Activated CD4-positive, alpha-beta T cell treated with anti-CD3 and anti-CD28 coated beads, Interleukin-2, amount 50 U/mL, for 48 hours (primary cell): ENCODE data around the gene LRRC75B.

ENCODE experiments used
- DNase-seq, 2 experiments: peaks; one replicate each; pipeline ENCODE4 v3.0.0-alpha.2; 2020

Gene LRRC75B

GRCh38 chr22:24584871-24585411 is 7.9 kb downstream of the LRRC75B start:
- no peak for DNase-seq

- no peak for DNase-seq
These were observed 8.6 kb downstream of the LRRC75B start for GRCh38 chr22:24584166-24584790.

GRCh38 chr22:24583221-24584165 is 9.4 kb downstream of the LRRC75B start:
- DNase-seq = no peak

- no peak for DNase-seq
These were observed 10.6 kb downstream of the LRRC75B start for GRCh38 chr22:24582056-24582814.

DNA sequence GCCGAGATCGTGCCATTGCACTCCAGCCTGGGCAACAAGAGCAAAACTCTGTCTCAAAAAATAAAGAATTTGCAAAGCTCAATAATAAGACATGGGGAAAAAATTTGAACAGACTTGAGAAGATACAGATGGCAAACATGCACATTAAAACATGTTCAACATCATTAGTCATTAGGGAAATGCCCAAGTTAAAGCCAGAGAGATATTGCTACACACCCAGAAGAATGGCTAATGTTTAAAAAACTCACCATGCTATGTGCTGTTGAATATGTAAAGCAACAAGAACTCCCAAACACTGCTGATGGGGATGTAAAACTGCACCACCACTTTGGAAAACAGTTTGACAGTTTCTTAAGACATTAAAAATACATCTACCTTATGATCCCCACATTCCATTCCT is 12.6 kb downstream of the LRRC75B start:
- DNase-seq = no peak

DNA sequence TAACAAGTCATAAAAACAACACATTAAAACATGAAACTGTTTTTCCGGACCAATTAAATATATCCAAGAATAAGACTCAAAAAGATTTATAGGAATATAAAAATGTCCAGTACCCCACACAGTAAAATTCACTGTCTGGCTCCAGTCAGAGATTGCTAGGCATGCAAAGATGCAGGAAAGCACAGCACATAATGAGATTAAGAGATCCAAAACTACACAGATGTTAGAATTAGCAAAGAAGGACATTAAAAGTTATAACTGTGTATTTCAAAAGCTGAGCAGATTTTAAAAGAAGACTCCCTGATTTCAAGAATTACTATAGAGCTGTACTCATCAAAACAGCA is 13.6 kb downstream of the LRRC75B start:
- no peak for DNase-seq

- no peak for DNase-seq
These were observed 14.3 kb downstream of the LRRC75B start for GRCh38 chr22:24578355-24579257.

- no peak for DNase-seq
These were observed 16.1 kb downstream of the LRRC75B start for GRCh38 chr22:24576778-24577177.

GRCh38 chr22:24571266-24571665 is 21.6 kb downstream of the LRRC75B start:
- DNase-seq = no peak

DNA sequence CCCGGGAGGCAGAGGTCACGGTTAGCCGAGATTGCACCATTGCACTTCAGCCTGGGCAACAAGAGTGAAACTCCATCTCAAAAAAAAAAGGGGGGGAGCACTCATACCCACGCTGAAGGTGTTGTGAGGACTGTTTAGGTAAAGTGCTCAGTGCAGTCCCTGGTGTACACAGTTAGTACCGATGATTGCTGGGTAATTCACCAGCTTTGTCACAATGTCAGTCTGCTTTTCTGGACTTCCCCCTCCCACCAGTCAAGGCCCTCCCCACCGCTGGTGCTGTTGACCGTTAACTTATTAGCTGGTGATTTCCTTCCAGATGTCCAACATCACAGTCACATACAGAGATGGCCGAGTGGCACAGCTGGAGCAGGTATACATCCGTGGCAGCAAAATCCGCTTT is 25.2 kb downstream of the LRRC75B start:
- DNase-seq = no peak

GRCh38 chr22:24566899-24567511 is 25.9 kb downstream of the LRRC75B start:
- no peak for DNase-seq

DNA sequence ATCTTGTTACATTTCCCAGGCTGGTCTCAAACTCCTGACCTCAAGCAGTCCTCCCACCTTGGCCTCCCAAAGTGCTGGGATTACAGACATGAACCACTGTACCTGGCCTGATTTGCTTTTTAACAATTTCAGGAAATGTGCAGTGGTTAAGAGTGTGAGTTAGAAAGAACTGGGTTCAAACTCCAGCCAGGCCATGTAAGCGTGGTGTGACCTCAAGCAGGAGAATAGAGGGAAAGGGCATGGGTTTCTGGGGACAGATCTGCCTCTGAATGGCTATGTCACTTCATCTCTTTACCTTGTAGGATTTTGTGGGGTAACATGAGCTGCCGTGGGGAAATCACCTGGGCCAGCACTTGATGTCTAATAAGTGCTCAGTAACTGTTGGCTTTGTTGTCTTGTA is 27.8 kb downstream of the LRRC75B start:
- no peak for DNase-seq

DNA sequence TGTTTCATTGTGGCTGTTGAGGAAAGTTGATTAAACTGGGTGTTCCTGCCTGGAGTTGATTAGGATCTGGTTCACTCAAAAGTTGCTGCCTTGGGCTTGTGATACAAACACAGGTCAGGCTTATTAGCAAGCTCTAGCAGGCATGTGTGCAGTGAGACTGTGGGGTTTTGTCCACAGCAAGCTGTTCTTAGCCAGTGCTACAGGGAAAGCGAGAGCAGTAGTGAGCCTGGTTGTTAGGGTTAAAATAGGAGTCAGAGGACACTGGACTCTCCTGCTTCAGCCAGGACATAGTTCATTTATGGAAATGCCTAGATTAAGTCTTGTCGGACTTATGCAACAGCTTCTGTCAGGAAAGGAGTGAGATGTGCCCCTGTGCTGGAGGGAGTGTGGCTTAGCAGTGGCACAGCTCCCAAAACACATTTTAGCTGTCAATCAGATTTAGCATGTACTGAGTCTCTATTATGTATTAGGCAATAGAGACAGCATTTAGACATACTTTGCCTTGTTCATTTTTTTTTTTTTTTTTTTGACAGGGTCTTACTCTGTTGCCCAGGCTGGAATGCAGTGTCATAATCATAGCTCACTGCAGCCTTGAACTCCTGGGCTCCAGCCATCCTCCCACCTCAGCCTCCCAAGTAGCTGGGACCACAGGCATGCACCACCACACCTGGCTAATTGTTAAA is 28.4 kb downstream of the LRRC75B start:
- DNase-seq = no peak

DNA sequence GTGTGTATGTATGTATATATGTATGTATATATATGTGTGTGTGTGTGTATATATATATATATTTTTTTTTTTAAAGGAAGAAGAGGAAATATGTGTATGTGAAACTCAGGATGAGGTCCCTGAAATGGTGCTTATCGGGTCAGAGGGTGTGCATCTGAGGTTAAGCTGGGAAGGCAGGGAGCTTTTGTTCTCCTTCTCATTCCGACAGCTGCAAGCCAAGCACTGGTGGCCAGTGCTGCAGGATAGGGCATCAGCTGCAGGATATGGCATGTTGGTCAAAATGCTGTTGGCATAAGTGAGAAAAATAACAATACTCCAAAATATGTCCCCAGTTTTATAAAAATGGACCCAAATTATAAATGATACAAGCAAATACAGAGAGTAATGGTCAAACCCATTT is 29.6 kb downstream of the LRRC75B start:
- no peak for DNase-seq

DNA sequence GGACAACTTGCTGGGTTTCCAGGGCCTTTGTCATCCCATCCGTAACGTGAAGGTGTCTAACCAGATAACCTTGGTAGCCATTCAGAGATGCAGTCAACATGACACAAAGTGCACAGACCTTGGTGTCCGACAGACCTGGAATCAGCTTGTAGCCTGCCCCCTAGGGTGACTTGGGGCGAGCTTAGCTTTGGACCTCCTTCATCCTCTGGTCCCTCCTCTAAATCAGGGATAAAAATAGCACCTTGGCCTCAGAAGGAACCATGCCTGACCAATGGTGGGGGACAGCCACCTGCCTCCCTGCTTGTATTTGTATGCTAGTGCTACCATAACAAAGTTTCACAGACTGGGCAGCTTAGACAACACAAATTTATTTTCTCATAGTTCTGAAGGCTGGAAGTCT is 33.4 kb downstream of the LRRC75B start:
- DNase-seq = no peak

GRCh38 chr22:24555165-24556039 is 37.5 kb downstream of the LRRC75B start, which contains the start of gene SNRPD3:
Gene SNRPD3 (plus strand): TSS chr22:24555999. CDS start chr22:24557675, 1,676 bp downstream.
- peak; percentile 100 for DNase-seq

GRCh38 chr22:24554313-24555164 is 38.3 kb downstream of the LRRC75B start, which contains the start of gene GUCD1:
Gene GUCD1 (minus strand): TSS chr22:24555138. CDS start chr22:24554991, 147 bp downstream.
- peak; percentile 28 to 41 for DNase-seq

- DNase-seq = peak in 1 of 2 experiments; percentile 7
These were observed 39.1 kb downstream of the LRRC75B start for GRCh38 chr22:24553597-24554312.
